Dedifferentiated amniotic fluid mesenchymal stem cell (primary cell): ENCODE data around the gene MRGPRF.
A peak's percentile ranks its signal among the peaks of the same experiment; 100 is the strongest.

Experiments used
- DNase-seq: peaks from one replicate; pipeline ENCODE4 v3.0.0-alpha.2; 2016; ENCODE audit errors: extremely low spot score

The MRGPRF gene

DNA sequence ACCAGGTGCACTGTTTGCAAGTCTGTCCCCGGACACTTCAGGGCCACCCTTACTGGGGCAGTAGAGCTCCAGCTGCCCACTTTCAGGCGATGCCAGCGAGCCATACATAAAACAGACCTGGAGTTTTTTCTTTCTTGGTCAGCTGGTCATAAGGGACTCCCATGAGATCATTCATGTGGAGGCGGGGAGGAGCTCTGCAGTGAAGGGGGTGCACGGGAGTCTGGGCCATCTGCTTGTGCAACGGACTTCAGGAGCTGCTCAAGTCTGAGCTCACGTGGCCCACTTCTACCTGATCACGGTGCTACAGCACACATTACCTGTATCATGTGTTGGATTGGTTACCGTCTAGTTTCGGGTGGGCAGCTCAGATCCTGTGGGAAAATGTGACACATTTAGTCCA is 9.2 kb upstream of the MRGPRF start:
- DNase-seq: no peak

- DNase-seq: no peak
Measured at GRCh38 chr11:69018924-69019323, 5.9 kb upstream of the MRGPRF start.

- DNase-seq: no peak
Measured at GRCh38 chr11:69017951-69018350, 4.9 kb upstream of the MRGPRF start.

DNA sequence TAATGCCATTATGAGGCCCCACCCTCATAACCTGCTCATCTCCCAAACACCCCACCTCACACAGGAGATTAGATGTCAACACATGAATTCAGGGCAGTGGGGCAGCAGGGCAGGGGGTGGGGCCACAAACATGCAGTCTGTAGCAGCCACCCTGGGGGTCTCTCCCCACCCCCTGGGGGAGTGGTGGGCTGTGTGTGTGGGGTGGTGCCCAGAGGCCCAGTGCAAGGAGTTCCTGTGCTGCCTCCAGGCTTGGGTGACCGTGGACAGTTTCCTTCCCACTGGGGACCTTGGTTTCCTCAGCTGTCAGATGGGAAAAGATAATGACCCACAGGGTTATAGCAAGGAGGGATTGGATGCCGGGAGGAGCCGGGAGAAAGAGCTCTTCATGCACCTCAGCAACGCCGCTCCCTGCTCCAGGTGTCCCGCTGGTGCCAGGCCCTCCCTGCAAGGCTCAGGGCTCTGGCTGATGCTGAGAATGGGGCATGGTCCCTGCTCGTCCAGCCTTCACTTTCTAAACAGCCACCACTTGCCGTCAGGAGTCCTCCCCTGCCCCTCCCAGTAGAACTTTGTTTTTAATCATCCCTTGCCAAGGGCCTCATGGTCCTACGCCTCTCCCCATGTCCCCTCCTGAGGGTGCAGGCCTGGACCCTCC is 2.0 kb upstream of the MRGPRF start:
- no peak for DNase-seq

DNA sequence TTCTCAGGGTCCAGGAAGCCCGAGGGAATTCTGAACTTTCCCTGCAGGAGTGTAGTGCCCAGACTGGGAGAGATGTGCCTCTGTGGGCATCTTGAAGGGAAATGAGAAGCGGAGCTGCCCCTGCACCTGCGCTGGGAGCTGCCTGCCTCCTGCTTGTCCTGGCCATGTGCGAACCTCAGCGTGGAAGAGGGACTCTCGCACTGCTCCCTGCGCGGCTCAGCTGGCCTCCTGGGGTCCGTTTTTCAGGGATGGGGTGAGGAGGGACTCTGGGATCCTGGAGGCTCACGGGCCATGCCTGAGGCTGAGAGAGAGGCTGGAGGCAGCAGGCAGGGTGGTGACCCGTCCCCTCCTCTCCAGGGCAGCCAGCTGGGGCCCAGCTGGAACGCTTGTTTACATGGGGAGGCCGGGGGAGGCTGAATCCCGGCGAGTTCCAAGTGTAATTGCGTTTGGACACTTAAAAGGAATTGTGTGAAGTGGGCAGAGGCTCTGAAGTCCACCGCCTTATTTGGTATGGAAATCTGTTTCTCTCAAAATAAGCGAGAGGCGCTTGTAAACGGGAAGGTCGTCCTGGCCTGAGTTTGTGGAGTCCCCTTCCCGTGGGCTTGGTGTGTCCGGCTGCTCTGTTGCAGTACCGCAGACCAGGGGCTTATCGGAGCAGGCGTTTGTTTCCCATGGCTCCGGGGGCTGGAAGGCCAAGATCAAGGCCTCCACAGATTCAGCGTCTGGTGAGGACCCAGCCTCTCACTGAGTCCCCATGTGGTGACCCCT is 1.2 kb upstream of the MRGPRF start:
- no peak for DNase-seq

GRCh38 chr11:69012092-69013008 is 696 bp downstream of the MRGPRF start:
- DNase-seq: no peak

GRCh38 chr11:69011624-69012091 is 1.4 kb downstream of the MRGPRF start:
- DNase-seq: no peak

DNA sequence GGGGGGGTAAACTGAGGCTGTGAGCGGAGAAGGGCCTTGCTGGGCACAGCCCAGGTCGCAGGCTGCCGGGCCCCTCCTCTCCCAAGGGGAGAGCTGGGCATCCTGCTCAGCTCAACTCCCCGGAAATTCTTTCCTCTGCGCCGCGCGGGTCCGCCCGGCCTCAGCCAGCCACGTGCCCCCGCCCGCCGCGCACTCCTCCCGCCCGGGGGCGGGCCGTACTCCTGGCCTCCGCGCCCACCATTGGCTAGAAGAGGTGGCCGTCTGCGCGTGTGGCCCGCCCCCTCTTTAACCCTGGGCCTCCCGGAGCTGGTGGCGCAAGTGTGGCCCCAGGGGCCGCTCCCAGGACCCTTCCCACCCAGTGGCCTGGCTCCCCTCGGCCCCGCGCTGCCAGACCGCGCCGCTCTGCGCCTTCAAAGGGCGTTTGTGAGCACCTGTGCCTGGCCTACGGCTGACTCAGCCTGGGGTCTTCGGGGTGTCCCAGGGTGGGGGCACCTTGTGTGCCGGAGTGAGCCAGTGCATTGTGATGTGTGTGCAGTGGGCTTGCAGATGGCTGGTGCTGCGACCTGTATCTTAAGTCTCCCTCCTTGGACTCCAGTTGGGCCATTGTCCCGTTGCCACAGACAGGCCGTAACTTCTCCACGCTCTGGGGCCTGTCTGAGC is 2.0 kb downstream of the MRGPRF start:
- peak; percentile 85 for DNase-seq

DNA sequence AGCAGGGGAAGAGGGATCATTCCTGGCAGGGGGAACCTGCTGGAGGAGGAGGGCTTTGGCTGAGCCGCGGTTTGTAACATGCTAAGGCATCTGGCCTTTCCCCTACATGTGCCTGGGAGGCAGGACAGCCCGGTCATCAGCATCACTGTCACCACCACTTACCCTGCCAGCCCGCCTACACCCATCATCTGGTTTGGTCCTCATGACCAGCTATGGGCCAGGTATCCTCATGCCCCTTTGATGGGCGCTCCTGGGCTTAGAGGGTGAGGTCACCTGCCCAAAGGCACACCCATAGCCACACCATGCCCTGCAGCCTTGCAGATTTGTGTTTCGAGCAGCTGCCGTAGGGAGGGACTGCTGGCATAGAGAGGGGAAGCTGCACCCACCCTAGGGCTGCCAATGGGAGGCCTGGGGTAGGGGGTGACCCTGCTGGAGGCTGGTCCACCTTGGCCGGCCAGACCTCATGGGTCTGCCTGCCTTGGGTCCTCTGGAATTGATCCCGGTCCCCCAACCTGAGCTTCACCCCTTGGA is 2.6 kb downstream of the MRGPRF start:
- DNase-seq: no peak

DNA sequence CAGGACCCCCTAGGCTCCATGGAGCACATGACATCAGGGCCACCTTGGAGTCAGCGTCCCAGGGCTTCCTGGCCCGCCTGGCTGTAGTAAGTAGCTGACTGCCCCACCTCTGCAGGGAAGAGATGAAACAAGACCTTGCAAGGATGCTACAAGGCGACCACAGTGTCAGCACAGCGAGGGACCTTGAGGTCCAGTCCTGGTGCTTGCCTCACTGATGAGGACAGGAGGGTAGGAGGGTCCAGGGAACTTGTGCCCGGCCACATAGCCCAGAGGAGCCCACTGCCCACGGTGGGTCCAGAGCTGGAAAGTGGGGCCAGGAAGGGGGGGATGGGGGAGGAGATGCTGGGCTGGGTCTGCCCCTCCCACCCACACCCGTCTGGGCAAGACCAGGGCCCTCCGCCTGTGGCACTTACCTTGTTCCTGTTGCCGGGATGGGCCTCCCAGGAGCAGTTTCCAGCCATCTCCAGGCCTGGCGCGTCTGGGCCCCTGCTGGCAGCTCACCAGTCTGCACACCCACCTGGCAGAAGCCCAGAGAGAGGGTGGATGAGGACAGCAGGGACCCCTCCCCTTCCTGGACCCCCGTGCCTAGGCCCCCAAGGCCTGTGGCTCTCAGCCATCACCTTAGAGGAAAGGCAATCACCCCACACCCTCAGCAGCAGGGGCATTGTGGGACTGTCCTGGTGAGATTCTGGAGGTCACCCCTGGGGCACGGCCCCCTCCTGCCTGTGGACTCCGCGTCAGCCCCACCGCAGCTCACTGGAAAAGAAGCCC is 3.4 kb downstream of the MRGPRF start:
- DNase-seq: no peak

DNA sequence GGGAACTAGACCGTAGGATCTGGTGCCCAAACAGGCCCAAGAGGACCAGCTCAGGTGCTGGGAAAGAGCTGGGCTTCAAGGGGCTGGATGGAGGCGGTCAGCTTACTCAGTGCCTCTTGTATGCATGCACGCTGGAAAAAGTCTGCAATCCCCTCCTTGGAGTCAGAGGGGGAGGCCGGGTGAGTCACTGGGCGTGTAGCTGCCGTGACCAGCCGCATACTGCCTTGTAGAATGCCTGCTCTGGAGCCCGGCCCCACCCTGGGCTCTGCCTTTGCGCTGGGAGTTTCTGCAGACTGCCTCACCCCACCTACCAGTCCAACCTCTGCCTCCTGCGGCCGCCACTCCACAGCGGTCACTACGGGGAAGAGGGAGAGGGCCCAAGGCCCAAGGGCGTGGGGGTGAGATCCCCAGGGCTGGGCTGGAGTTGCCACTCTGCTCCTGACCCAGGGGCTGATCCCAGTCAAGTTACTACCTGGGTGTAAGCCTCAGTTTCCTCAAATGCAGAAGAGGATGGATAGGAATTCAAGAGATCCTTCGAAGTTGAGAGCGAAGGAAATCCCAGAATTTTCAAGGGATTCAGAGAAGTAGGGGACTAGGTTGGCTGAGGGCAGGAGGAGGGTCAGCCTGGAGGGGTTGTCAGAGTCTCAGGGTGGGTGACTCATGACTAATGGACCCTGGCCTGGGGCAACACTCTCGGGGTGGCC is 4.2 kb downstream of the MRGPRF start:
- DNase-seq: peak; percentile 97

- no peak for DNase-seq
Measured at GRCh38 chr11:69007975-69008381, 5.1 kb downstream of the MRGPRF start.

GRCh38 chr11:69006816-69007215 is 6.2 kb downstream of the MRGPRF start:
- no peak for DNase-seq

DNA sequence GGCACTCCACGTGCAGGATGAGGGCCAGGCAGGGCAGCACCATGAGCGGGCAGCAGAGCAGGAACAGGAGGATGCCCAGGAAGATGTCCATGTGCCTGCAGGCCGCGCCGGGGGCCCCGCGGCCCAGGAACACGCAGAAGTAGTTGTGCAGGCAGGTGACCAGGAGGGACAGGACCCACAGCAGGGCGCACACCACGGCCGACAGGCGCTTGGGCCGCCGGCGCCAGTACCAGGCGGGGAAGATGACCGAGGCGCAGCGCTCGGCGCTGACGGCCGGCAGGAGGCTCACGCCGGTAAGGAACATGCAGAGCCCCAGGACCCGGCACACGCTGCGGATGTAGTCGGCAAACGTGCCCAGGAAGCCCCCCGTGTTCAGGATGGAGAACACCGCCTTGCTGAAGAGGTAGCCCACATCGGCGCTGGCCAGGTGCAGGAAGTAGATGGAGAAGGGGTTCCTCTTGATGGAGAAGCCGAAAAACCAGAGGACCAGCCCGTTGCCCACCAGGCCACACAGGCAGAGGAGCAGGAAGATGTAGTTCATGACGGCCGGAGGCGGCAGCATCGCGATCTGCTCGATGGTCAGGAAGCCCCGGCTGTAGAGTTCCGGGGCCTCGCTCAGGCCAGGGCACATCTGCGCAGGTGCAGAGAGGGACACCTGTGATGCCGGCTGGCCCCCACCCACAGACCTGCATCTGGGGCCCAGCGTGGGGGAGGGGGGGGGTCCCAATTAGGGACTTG is 7.2 kb downstream of the MRGPRF start:
- DNase-seq: no peak

DNA sequence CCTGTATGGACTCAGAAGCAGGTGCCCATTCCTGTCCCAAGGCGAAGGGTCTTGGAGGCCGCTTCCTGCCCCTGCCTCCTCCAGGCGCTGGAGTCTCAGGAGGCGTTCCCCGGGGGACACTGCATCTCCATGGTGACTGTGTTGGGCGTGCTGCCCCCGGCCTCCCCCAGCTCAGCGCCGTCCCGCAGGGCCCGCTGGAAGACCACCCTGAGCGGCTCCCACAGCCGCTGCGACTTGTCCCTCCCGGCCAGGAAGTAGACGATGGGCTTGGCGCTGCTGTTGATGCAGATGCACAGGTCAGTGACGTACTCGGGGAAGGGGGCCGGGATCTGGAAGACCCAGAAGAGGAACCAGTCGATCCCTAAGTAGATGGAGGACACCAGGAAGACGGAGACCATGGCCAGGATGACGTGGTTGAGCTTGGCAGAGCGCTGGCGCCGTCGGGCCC is 7.8 kb downstream of the MRGPRF start:
- DNase-seq: no peak

DNA sequence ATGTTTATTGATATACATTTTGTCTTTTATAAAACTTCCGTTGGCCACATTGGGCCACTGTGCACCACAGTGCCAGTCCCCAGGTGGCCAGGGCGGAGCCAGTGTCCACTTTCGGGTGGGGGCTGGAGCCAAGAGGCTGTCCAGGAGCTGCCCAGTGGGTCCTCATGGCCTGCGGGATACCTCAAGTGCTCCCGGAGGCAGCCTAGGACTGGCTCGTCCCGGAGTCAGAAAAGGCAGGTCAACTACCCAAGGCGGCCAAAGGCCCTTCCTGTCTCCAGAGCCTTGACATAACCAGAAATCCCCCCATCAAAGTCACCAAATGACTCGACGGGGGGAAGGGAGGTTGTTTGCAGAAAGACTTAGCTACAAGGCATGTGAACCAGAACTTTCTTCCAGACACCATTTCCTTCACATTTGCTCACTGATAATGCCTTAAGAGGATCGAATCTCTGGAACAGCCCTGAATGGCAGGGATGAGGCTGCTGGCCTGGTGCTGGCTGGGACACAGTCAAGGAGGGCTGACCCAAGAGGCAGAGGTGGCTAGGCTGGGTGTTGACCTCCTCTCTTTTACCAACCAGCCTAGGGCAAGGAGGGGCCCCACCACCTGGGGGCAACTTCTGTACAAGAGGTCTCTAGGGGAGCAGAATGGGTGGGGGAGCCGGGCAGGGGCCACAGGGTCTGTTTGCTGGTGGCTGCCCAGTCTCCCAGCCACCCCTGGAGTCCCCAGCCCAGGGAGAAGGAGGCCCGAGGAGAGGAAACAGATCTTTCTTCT is 8.4 kb downstream of the MRGPRF start:
- DNase-seq: no peak

DNA sequence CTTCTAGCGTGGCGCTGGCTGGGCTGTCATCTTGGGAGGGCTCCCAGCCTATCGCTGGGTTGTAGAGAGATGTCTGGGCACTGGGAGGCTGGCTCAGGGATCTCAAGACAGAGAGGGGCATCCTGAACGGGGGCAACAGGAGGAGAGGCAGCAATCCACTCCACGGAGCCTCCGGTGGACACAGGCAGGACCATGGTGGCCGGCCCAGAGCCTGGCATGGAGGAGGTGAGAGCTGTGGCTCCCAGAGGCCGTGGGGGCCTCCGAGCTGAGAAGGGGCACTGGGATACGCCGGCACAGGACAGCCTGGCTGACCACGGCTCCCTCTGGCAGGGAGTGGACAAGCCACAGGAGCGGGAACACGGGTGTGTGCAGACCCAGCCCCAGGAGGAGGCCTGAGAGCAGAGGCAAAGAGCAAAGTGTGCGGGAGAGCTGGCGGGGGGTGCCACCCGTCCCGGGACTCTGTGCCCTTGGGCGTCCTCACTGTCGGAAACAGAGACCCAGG is 9.1 kb downstream of the MRGPRF start:
- DNase-seq: no peak

GRCh38 chr11:69003301-69003865 is 9.7 kb downstream of the MRGPRF start:
- no peak for DNase-seq
